Measurements from ENCODE around the gene CHD3.

Gene CHD3

DNA sequence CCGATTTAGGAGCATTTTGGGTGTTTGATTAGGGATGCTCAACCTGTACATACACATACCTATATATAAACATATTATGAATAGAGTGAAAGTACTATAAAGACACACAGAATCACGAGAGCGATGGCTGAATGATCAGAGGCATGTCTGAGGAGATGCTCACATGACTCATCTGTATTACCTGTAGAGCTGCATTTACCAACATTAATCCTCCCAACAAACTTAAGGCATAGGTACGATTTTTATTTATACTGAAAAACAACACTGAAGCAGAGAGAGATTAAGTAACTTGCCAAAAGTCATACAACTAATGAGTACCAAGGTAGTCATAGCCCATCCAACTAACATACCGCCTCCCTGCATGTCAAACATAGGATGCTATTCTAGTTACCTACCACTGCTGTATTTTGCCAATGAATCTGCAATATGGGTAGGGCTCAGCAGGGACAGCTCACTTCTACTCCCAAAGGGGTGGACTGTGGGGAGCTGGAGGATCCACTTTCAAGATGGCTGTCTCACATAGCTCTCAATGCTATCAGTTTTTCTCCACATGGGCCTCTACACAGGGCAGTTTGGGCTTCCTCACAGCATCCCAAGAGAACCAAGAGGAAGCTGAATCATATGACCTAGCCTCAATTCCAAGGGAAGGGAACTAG is 23.5 kb upstream of the CHD3 start:
- DNase-seq (ENCODE audit: low spot score) = no peak

DNA sequence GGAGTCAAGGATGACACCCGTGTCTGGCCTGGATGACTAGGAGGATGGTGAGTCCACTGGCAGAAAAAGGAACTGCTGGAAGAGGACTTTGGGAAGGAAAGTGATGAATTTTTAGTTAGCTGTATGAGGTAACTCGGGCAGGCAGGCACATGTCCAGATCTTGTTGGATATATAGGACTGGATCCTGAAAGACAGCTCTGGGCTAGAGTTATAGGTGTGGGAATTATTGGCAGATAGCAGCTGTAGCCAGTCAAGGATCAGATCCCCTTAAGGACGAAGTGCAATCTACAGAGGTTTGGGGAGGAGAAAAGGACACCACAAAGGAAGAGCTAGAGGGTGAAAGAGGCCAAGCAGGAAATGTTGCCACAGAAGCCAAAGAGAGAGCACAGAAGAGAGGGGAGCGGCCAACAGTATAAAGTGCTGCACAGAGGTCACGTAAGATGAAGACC is 20.7 kb upstream of the CHD3 start:
- DNase-seq (ENCODE audit: low spot score) = peak; percentile 47

DNA sequence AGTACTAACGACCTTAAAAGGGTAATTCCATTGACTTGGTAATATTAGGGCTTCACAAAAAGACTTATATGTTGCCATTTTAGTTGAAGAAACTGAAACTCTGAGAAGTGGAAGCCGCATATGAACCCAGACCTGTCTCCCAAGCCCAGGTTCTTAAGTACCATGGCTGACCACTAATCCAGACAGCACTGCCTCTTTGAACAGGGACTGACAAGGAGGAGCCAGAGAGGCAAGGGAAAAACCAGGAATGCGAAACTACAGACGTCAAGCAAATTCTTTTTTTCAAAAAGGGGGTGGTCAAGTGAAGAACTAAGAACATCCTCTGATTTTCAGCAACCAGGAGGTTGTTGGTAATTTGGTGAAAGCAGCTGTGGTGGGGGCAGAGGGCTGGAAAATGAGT is 15.5 kb upstream of the CHD3 start:
- no peak for DNase-seq (ENCODE audit: low spot score)

DNA sequence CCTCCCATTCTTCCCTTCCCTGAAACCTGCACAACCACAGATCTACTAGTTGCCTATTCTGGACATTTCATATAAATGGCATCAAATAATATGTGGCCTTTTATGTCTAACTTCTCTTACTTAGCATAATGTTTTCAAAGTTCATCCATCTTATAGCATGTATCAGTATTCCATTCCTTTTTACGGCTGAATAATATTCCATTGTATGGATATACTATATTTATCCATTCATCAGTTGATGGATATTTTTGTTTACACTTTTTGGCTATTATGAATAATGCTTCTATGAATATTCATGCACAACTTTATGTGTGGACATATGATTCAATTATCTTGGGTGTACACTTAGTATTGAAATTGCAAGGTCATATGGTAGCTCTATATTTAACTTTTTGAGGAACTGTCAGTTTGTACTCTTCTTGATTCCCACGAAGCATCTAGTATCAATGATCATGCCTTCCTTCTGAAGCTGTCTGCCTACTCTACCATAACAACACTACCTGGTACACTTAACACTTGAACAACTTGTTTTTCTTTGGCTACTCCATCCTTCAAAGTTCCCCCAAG is 12.7 kb upstream of the CHD3 start:
- no peak for DNase-seq (ENCODE audit: low spot score)

DNA sequence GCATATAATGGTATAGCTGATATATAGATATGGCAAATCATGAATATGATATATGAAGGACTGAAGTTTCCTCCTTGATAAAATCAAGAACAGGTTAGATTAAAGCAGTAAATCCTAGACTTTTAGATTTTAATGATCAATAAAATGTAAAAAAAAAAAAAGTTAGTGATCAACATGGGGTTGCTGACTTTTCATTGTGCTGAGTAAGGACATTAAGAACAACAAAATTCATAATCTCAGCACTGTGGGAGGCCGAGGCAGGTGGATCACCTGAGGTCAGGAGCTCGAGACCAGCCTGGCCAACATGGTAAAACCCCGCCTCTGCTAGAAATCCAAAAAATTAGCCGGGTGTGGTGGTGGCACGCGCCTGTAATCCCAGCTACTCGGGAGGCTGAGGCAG is 10.4 kb upstream of the CHD3 start:
- no peak for DNase-seq (ENCODE audit: low spot score)

DNA sequence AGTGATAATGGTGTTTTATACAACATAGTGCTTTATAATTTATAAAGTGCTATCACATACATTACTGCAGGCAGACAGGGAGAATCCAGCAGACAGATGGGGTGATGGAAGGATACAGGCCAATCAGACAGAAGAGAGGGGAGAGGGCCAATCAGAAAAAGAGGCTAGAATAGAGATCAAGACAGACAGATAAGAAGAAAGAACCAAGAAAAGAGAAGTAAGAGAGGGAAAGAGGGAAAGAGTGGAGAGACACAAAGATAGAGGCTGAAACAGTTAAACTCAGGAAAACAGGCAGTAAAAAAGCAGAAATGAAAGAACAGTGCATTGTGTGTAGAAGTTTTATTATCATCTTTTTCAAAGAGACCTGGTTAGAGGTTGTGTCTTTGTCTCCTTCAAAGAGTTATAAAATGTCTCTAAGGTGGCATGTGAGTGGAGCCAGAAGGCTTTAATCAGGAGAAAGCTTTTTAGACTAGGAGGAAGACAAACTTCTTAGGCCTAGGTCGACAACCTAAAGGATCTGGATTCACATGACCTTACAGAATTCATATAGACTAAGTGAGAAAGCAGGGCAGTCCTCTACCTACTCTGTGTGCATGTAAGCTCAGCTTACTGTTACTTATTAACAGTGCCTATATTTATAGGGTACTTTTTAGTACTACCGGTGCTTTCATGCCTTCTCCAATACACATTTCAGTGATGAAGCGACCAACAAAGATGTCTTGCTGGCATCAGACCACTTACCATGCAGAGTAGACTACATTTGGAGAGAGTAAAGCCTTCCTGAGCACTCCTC is 8.3 kb upstream of the CHD3 start:
- DNase-seq (ENCODE audit: low spot score) = no peak

DNA sequence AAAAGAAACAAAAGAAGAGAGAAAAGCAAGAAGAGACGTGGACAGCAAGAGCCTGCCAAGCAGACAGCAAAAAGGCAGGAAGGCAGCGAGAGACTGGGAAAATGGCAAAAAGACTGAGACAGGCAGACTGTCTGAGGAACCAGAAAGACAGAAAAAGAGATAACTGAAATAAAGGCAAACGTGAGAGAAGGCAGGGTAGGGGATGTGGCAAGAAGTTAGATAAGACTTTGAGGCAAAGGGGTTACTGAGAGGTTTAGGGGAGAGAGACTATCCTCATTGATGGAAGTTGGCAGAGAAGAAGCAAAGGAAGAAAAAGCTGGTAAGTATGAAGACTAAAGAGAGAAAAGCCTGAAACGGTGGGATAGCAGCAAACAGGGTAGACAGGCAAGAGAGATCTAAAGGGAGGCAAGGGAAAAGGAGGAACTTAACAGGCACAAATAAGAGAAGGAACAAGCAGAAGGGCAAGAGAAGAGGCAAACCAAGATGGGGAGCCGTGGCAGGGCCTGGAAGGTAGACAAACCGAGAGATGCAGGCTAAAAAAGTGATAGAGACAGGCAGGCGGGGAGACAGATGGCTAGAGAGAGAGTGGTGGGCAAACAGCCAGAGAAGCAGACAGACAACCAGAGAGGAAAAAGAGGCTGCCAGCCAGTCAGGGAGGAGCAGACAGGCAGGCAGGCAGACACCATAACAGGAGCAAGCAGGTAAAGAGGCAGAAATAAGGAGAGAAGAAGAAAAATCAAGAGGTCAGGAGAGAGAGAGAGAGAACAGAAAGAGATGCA is 7.1 kb upstream of the CHD3 start:
- no peak for DNase-seq (ENCODE audit: low spot score)

DNA sequence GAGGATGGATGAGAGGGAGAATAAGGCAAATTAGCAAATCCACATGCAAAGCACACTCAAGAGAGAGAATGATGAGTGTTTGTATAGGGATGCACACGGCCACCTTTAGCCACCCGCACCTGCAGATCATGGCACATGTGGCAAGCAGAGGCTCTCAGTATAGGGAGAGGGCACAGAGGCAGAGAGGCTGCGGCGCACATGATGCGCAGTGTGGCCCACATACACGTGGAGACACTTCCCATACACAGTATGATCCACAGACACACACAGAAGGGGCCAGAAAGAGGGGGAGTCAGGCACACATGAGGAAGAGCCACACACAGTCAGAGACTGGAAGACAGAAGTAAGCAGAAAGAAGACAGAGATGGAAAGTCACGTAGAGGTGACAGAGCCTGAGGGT is 6.5 kb upstream of the CHD3 start:
- DNase-seq (ENCODE audit: low spot score) = no peak

DNA sequence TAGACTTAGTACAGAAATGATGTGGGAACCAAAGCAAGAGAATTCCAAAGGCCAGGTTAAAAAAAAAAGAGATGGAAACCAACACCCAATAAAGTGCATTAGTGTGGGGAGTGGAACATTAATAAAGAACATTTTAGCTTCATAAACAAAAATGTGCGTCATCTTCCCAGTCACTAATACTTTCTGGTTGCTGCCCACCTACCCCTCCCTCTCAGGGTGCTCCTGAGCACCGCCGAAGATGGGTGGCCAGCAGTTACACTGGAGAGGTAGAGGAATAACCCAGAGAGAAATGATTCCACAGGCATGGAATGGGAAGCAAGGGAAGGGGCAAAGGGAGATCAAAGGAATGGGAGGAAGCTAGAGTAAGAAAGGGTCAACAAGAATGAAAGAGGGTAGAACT is 6.0 kb upstream of the CHD3 start:
- DNase-seq (ENCODE audit: low spot score) = no peak

DNA sequence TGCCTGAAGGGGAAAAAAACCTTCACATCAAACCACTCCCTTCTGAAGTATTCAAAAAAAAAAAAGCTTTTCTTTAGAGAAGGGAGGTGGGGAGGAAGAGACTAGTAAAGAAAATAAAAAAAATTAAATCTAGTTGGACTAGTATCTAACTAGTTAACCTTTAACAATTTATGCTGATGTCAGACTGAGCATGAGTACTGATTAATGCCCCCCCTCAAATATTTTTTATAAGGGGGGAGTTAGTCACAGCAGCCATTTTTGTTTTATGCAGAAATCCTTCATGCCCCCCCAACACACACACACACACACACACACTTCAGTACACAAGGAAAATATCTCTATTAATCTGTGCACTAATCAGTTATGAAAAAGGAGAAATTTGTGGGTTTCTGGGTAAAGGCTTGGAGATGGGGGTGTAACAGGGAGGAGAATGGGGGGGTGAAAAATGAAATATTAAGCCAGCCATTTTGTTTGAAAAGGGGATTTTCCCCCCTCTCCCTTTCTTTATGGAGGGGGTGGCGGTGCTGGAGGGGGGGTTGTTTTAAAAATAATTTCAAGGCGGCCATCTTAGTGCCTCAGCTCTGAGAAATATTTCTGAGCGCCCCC is 4.7 kb upstream of the CHD3 start:
- DNase-seq (ENCODE audit: low spot score) = peak; percentile 21

DNA sequence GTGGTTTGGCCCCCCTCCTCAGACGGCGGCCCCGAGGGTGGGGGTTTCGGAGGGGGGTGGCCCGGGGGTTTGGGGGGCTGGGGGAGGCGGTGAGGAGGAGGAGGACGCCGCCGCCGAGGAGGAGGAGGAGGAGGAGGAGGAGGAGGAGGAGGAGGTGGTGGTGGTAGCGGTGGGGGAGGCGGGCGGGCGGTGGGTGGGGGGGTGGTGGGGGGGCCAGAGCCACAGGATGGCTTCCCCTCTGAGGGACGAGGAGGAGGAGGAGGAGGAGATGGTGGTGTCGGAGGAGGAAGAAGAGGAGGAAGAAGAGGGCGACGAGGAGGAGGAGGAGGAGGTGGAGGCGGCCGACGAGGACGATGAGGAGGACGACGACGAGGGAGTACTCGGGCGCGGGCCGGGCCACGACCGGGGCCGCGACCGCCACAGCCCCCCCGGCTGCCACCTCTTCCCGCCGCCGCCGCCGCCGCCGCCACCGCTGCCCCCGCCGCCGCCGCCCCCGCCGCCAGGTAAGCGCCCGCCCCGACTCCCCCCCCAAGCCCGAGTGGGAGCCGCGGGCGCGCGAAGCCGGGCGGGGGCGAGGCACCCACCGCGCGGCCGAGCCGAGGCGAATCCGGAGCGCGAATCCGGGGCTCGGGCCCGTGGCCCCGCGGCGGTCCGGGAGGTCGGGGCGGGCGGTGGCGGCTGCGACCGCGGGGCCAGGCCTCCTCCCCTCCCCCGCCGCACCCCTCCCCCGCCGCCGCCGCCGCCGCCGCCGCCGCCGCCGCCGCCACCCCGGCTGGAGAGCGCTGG is 3.8 kb upstream of the CHD3 start:
- DNase-seq (ENCODE audit: low spot score) = peak; percentile 37

DNA sequence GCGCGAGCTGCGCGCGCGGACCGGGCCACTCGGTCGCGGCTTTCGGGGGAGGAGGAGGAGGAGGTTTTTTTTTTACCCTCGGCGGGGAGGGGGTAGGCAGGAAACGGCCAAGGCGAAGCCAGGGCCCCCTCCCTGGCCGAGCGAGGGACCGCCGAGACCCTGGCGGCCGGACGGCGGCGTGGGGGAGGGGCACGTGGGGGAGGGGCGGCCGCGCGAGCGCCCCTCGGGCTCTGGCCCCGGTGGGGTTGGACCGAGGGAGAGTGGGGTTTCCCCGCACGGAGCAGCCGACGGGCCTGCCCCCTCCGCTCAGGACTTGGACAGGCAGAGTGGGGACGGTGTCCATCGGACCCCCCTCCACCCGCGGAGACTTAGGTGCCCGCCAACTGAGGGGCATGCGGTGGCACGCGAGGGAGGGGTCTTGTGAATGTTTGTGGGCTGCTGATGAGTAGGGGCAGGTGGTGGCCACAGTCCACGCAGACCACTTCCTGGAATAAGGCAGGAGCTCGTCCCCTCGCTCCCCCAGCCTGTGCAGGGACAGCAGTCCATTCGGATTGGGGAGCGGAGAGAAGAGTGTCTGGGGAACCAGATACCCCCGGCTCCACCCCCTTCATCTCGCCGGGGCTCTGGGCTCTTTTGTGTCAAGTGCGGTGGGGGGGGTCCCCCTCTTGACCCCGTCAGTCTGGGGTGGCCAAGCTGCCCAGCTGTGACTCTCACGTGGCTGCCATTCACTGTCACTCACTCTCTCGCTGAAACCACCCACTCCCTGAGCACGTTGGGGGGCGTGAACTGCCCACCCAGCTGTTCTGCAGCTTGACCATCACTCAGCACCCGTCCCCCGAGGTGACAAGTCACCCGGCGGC is 3.0 kb upstream of the CHD3 start:
- peak; percentile 31 for DNase-seq (ENCODE audit: low spot score)

DNA sequence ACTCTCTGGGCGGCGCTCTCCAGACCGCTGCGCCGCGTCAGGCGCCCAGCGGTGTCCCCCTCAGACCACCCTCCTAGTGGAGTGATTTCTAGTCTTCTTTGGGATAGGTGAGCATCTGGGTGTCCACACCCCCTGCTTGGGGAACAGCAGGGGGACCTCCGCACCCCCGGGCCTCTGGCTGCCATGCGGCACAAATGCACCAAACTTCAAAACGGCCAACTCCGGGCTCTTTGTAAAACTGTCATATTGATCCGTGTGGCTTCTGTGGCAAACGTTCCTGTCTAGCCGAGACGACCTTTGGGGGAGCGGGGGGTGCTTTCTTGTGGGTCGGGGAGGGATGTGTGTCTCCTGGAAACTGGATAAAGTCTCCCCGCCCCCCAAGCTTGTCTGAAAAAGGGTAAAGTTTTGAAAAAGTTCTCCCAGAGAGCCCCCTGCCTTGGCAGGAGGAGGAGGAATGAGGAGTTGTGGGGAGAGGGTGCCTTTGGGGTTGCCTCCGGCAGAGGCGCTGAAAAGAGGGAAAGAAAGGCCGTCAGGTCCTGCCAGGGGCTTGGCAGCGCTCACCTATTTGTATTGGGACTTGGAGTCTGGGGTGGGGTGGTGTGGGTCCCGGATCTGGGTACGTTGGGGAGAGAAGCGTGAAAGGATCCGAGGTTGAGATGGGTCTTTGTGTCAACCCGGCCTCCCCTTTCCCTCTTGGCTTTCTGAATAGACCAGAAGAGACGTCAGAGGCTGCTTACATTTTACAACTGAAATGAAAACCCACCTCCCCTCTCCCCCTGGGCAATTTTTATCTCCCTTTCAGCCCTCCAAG is 2.2 kb upstream of the CHD3 start:
- peak; percentile 42 for DNase-seq (ENCODE audit: low spot score)

DNA sequence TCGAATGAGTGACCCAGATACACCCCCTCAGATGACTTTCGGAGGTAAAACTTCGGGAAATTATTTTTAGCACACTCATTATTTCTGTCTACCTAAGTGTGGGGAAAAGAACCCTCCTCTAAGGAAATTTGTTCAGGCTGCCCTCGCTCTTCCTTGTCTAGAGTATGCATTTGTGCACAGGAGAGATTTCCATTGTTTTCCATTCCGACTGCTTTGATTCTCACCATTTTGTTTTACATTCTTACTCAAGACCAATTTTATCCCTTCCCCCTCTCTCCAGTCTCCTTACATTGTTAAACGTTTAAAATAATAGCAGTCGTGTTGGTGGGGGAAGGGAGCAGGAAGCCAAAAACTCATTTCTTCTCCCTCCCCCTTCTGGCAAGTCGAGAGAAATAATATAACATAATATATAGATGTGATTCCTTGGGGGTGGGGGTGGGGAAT is 1.5 kb upstream of the CHD3 start:
- no peak for DNase-seq (ENCODE audit: low spot score)

DNA sequence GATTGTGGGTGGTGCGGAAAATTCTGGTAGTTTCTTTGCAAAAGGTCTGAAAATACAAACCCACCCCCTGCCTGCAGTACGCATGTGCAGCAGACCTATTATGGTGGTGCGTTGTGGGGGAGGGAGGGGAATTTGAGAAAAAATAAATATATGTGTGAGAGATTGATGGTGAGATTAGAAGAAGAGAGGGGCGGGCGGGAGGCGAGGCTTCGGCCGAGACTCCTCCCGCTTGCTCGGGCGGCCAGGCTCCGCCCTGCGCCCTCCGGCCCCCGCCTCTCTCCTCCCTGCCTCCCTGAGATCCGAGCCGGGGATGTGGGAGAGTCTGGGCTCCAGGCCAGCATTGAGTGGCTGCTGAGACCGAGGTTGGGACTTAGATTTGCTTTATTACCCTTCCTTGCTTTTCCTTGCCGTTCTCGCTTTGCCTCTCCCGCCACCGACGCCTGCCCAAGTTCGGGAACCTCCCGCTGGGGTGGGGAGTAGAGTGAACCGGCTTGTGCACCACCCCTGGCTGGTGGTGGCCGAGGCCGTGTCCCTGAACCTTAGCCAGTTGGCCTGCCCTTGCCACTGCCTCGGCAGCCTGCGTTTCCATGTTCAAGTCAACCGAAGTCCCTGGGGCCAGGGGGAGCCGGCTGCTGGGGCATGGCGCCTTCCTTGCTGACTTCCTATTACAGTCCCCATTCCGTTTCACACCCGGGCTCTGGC is 956 bp upstream of the CHD3 start:
- DNase-seq (ENCODE audit: low spot score) = peak; percentile 97

DNA sequence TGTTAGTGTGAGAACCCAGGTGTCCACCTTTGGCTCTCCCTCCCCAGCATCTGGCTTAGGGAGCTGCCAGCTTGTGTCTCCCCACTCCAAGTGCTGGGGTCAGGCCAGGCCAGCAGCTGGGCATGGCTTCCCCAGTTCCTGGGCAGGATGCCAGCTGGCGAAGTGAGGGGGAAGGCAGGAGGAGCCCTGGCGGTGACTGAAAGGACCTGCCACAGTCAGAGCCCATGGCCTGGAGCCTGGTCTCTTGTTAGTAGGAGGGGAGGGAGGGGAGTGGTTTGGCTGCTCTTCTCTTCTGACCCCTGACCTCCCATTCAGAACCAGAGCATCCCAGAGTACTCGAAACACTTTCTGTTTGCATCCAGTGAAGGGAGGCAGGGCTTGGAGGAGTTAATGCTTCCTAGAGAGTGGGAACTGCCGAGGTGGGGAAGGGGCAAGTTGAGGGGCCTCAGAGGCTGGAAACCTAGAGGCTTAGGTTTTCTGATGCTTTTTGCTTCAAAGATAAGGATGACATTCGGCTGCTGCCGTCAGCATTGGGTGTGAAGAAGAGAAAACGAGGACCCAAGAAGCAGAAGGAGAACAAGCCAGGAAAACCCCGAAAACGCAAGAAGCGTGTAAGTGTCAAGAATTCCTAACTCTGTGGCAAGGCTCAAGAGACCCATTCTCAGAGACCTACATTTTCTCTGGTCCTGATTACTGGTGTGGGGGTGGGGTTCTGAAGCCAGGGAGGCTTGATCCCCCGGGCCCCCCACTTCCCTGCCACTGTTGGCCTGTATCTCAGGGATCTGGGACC is 772 bp downstream of the CHD3 start:
- DNase-seq (ENCODE audit: low spot score) = peak; percentile 24

DNA sequence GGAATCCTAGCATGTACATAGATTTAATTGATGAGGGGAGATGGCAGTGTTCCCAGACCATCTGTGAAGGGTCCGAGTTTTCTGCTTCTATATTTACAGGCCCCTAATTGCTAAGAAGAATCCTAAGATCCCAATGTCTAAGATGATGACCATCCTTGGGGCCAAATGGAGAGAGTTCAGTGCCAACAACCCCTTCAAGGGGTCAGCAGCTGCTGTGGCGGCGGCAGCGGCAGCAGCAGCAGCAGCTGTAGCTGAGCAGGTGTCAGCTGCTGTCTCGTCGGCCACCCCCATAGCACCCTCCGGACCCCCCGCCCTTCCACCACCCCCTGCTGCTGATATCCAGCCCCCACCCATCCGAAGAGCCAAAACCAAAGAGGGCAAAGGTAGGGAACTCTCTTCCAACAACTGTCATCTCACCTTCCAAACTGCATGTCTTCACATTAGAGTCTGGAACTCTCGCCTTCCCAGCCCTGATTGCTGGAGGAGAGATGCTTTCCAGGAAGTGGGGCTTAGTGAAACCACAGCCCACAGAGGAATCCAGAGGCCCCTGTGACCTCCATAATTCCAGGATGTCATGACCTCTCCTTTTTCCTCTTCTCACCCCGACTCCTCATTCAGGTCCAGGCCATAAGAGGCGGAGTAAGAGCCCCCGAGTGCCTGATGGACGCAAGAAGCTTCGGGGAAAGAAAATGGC is 4.7 kb downstream of the CHD3 start:
- no peak for DNase-seq (ENCODE audit: low spot score)

Data from CD4-positive, alpha-beta T cell treated with Interleukin-6 at 100 ng/mL for 8 hours (primary cell).